GM21515 (cell line): ENCODE measurements around the gene LCLAT1.

ENCODE experiments used
- ATAC-seq: cut with Tn5 transposase; IDR thresholded peaks from one replicate; pipeline ENCODE4 v1.9.1; 2021; ENCODE audit not compliant: unreplicated experiment

LCLAT1 gene

DNA sequence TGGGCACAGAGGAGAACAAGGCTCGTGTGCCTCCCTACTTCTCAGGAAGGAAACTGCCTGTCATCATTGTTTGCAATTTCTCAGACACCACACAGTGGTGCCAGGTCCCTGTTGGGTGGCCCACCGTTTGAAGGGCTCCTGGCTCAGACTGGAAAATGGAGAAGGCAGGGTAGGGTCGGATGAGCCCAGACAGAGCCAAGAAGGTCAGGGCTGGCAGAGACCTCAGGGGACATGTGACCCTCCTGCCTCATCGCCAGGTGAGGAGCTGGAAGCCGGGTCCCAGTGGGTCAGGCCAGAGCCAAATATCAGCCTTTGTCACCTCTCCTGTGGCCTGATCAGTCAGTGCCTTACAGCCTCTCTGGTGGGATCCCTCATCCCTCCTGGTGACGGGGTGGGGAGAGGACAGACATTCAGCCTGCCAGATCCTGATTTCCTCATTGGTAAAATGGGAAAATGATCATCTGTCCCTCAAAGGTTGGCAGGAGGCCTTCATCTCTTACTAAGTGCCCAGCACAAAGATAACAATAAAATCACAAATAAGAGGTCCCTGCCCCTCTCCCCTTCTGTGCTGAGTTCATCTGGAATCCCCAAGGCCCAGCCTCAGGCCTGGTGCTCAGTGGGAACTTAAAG lies 242.6 kb downstream of the LCLAT1 start:
- no peak for ATAC-seq

GRCh38 chr2:30690126-30690561 lies 243.1 kb downstream of the LCLAT1 start:
- no peak for ATAC-seq

- ATAC-seq = no peak
Measured at GRCh38 chr2:30691091-30691947, 244.3 kb downstream of the LCLAT1 start.

DNA sequence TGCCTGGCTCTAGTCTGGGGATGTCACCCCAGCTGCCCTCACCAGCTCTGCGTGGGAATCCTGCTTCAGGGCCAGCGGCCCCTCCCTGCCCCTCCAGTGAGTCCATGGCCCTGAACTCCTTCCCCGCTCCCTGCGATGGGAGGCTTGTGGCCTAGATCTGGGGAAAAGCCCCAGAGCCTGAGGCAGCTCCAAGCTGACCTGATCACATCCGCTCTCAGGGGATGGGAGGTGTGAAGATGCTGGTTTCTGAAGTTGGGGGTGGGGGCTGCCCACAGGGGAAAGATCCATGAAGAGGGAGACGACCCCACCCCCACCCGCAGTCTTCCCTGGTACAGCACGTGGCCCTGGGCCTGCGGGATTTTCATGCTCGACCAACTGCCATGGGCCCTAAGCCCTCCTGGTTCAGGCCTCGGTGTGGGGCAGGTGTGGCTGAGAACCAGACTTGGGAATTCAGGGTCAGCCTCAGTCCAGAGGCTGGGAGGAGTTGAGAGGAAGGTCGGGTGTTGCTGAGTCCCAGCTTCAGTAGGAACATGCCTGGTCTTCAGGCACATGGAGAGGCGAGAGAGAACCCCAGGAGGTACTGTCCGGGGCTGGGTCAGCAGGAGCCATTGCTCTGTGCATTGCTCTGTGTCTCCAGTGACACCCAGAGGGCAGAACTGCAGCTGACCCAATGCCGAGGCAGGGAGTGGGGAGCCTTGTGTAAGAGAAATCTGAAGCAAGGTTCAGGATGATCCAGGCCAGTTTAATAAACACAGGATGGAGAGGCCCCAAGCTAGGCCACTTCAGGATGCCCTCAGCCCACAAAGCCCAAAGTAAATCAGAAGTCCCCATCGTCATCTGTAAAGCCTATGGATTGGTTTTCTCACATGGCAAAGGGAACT lies 245.1 kb downstream of the LCLAT1 start:
- ATAC-seq = no peak

- ATAC-seq = no peak
Measured at GRCh38 chr2:30692829-30693275, 245.8 kb downstream of the LCLAT1 start.
